Esophagus muscularis mucosa (tissue), 4 donors: Measurements from ENCODE around the gene SPATA3. TPM values are rescaled to one million over a fixed set of nuclear protein-coding genes. Genes with fewer than 3 reads are reported as not detected.

ENCODE experiments used
- DNase-seq: peaks from one replicate; pipeline ENCODE4 v3.0.0-alpha.2; 2017; ENCODE audit errors: extremely low spot score
- H3K27ac ChIP-seq, 4 donors: fragments of 200-600 bp; sonication (generic); replicated peaks in 1 of 4; 1 replicate in 3 of 4; 2 replicates in 1 of 4; pipeline ENCODE4 v1.5.1; 2016 to 2019; ENCODE audit warnings: mild to moderate bottlenecking in 1 of 4
- H3K27me3 ChIP-seq, 4 donors: fragments of 200-600 bp; sonication (generic); one replicate each; pipeline versions ENCODE4 v1.5.1 to v1.6.0; 2016 to 2019
- H3K36me3 ChIP-seq, 4 donors: fragments of 200-600 bp; sonication (generic); one replicate each; pipeline ENCODE4 v1.5.1; 2016 to 2019
- H3K4me1 ChIP-seq, 4 donors: fragments of 200-600 bp; sonication (generic); one replicate each; pipeline ENCODE4 v1.5.1; 2016 to 2019
- H3K4me3 ChIP-seq, 4 donors: fragments of 200-600 bp; sonication (generic); 1 replicate in 2 of 4; 2 replicates in 2 of 4; pipeline ENCODE4 v1.5.1; 2016 to 2019; ENCODE audit warnings: mild to moderate bottlenecking in 4 of 4, moderate library complexity in 1 of 4
- H3K9me3 ChIP-seq, 4 donors: fragments of 200-600 bp; sonication (generic); 1 replicate in 3 of 4; 2 replicates in 1 of 4; pipeline ENCODE4 v1.5.1; 2016 to 2019
- CTCF ChIP-seq, 3 experiments: fragments of 200-600 bp in 2 of 3; fragments of 450-650 bp in 1 of 3; sonication (generic) in 2 of 3; IDR thresholded peaks; one replicate each; pipeline ENCODE4 v1.5.1; 2017 to 2019; ENCODE audit warnings: antibody characterized with exemption in 3 of 3, mild to moderate bottlenecking in 2 of 3, moderate library complexity in 1 of 3
- EP300 ChIP-seq: sonication (generic); formaldehyde crosslinking; IDR thresholded peaks from one replicate; pipeline ENCODE4 v1.6.1; 2017; ENCODE audit warnings: antibody characterized with exemption
- POLR2A ChIP-seq: fragments of 450-650 bp; IDR thresholded peaks from one replicate; pipeline ENCODE4 v1.6.1; 2017; ENCODE audit warnings: antibody characterized with exemption, moderate library complexity, mild to moderate bottlenecking, low read depth
- POLR2AphosphoS5 ChIP-seq, 2 donors: sonication (generic); formaldehyde crosslinking; IDR thresholded peaks; one replicate each; pipeline ENCODE4 v1.6.1; 2017; ENCODE audit warnings: antibody characterized with exemption in 2 of 2
- WGBS: methylation state at CpG from one replicate; pipeline ENCODE4 v1.1.5; 2018; 5-methylcytosine and 5-hydroxymethylcytosine counted together
- intact Hi-C: fragments of 100-400 bp; cut with DNase I; formaldehyde crosslinking; loops from one replicate; pipeline ENCODE4 v1.15.1; 2023
- total RNA-seq, 4 donors: library from RNA; depleted of rRNA; stranded (reverse); fragments of >200 nt; gene quantifications; one replicate each; pipeline versions ENCODE4 v1.1.0 to v1.2.1, GENCODE V29; 2016

SPATA3 gene
- total RNA-seq, 4 donors from 2014 or later = not detected

- DNase-seq = no peak
- TF ChIP-seq POLR2AphosphoS5 (IDR thresholded peaks at IDR 0.05) = no peak
- 90% methylated on average over 5 of the region's 5 CpGs for WGBS
- Histone ChIP-seq H3K4me3 (no peak overlapping the region), H3K36me3 (no peaks in the 10 kb centered on the region), H3K4me1 (peaks cover 3 to 6% (median 6%) of the 10 kb centered on the region in 4 donors), H3K27me3 (peaks cover 0 to 10% (median 0%) of the 10 kb centered on the region in 4 donors), H3K9me3 (no peaks in the 10 kb centered on the region), H3K27ac (no peak overlapping the region)
- intact Hi-C loops = no loop called here
These were observed 13.8 kb upstream of the SPATA3 start for GRCh38 chr2:230982126-230982525.

- WGBS = 92% methylated on average over 3 of the region's 3 CpGs
- no peak overlapping the region for H3K27ac ChIP-seq
- no peaks in the 10 kb centered on the region for H3K9me3 ChIP-seq
- TF ChIP-seq POLR2AphosphoS5 (IDR thresholded peaks at IDR 0.05) = no peak
- no peak for TF ChIP-seq EP300
- no peak for TF ChIP-seq CTCF (IDR thresholded peaks at IDR 0.05)
- TF ChIP-seq POLR2A = no peak
- H3K36me3 ChIP-seq = no peaks in the 10 kb centered on the region
- intact Hi-C loops = no loop called here
- H3K27me3 ChIP-seq = peaks cover 0 to 10% (median 0%) of the 10 kb centered on the region in 4 donors
- H3K4me3 ChIP-seq = no peak overlapping the region
- no peak for DNase-seq
- peaks cover 3 to 10% (median 6%) of the 10 kb centered on the region in 4 donors for H3K4me1 ChIP-seq
These were observed 13.4 kb upstream of the SPATA3 start for GRCh38 chr2:230982528-230982927.

- WGBS = 93% methylated on average over 6 of the region's 6 CpGs
- H3K9me3 ChIP-seq = no peaks in the 10 kb centered on the region
- no peak overlapping the region for H3K27ac ChIP-seq
- intact Hi-C loops = no loop called here
- no peak for DNase-seq
- no peak overlapping the region for H3K4me3 ChIP-seq
- H3K27me3 ChIP-seq = peaks cover 0 to 10% (median 0%) of the 10 kb centered on the region in 4 donors
- no peak for TF ChIP-seq POLR2A
- TF ChIP-seq EP300 = no peak
- TF ChIP-seq CTCF (IDR thresholded peaks at IDR 0.05) = no peak
- TF ChIP-seq POLR2AphosphoS5 (IDR thresholded peaks at IDR 0.05) = no peak
- peaks cover 3 to 10% (median 6%) of the 10 kb centered on the region in 4 donors for H3K4me1 ChIP-seq
- H3K36me3 ChIP-seq = no peaks in the 10 kb centered on the region
These were observed 12.4 kb upstream of the SPATA3 start for GRCh38 chr2:230983566-230983965.

GRCh38 chr2:230984393-230985220 lies 11.3 kb upstream of the SPATA3 start:
- TF ChIP-seq POLR2A = no peak
- no peak for TF ChIP-seq POLR2AphosphoS5 (IDR thresholded peaks at IDR 0.05)
- Histone ChIP-seq H3K9me3 (no peaks in the 10 kb centered on the region), H3K4me1 (peaks cover 3 to 10% (median 6%) of the 10 kb centered on the region in 4 donors), H3K27me3 (peaks cover 0 to 12% (median 0%) of the 10 kb centered on the region in 4 donors), H3K36me3 (no peaks in the 10 kb centered on the region), H3K27ac (no peak overlapping the region), H3K4me3 (no peak overlapping the region)
- DNase-seq = no peak
- 97% methylated on average over 13 of the region's 13 CpGs for WGBS
- intact Hi-C loops = no loop called here

- Histone ChIP-seq H3K4me3 (no peak overlapping the region), H3K36me3 (no peaks in the 10 kb centered on the region), H3K9me3 (no peaks in the 10 kb centered on the region), H3K4me1 (peaks cover 3 to 10% (median 6%) of the 10 kb centered on the region in 4 donors), H3K27me3 (peaks cover 0 to 23% (median 2%) of the 10 kb centered on the region in 4 donors), H3K27ac (no peak overlapping the region)
- TF ChIP-seq POLR2AphosphoS5 (IDR thresholded peaks at IDR 0.05) (no peak), CTCF (IDR thresholded peaks at IDR 0.05) (no peak), POLR2A (no peak), EP300 (no peak)
- DNase-seq = no peak
- WGBS = 89% methylated on average over 11 of the region's 12 CpGs
- intact Hi-C loops = loop anchor here (2.0 kb wide), 1 partner anchor 137 kb away; no protein-coding TSS in a partner anchor
These were observed 10.2 kb upstream of the SPATA3 start for GRCh38 chr2:230985519-230986231.
